ENCODE results near the gene GRXCR2.
"Not testable (repeated sequence)": the region's sequence is repeated elsewhere in the genome, so short reads cannot be mapped to it uniquely, and the experiment has no call there.

The GRXCR2 gene

GRCh38 chr5:145872914-145873313 is at the start of gene GRXCR2:
GRXCR2 (minus strand) TSS chr5:145873014; CDS start chr5:145872968, 46 bp downstream.
- DNase-seq = no peak

- DNase-seq = no peak
These were observed 49.2 kb upstream of the GRXCR2 start for GRCh38 chr5:145922059-145922458.

- DNase-seq = no peak
These were observed 48.4 kb upstream of the GRXCR2 start for GRCh38 chr5:145921211-145921610.

- no peak for DNase-seq
These were observed 47.9 kb upstream of the GRXCR2 start for GRCh38 chr5:145920542-145921210.

- DNase-seq = no peak
These were observed 46.6 kb upstream of the GRXCR2 start for GRCh38 chr5:145919413-145919812.

GRCh38 chr5:145918397-145918796 is 45.6 kb upstream of the GRXCR2 start:
- no peak for DNase-seq

GRCh38 chr5:145917288-145917687 is 44.5 kb upstream of the GRXCR2 start:
- DNase-seq = no peak

- DNase-seq = no peak
These were observed 43.3 kb upstream of the GRXCR2 start for GRCh38 chr5:145915970-145916638.

GRCh38 chr5:145913701-145914100 is 40.9 kb upstream of the GRXCR2 start:
- no peak for DNase-seq

GRCh38 chr5:145912594-145912993 is 39.8 kb upstream of the GRXCR2 start:
- no peak for DNase-seq

- no peak for DNase-seq
These were observed 39.2 kb upstream of the GRXCR2 start for GRCh38 chr5:145912019-145912418.

GRCh38 chr5:145911164-145911563 is 38.4 kb upstream of the GRXCR2 start:
- DNase-seq = no peak

- DNase-seq = no peak
These were observed 35.6 kb upstream of the GRXCR2 start for GRCh38 chr5:145908206-145908960.

- DNase-seq = no peak
These were observed 33.6 kb upstream of the GRXCR2 start for GRCh38 chr5:145906401-145906800.

GRCh38 chr5:145904743-145905142 is 31.9 kb upstream of the GRXCR2 start:
- DNase-seq = no peak

GRCh38 chr5:145903867-145904266 is 31.1 kb upstream of the GRXCR2 start:
- DNase-seq = no peak

GRCh38 chr5:145903113-145903512 is 30.3 kb upstream of the GRXCR2 start:
- no peak for DNase-seq

- DNase-seq = no peak
These were observed 29.6 kb upstream of the GRXCR2 start for GRCh38 chr5:145902421-145902820.

GRCh38 chr5:145898171-145898570 is 25.4 kb upstream of the GRXCR2 start:
- DNase-seq = no peak

GRCh38 chr5:145891378-145891777 is 18.6 kb upstream of the GRXCR2 start:
- DNase-seq = not testable (repeated sequence)

GRCh38 chr5:145889611-145890010 is 16.8 kb upstream of the GRXCR2 start:
- DNase-seq = no peak

- no peak for DNase-seq
These were observed 15.3 kb upstream of the GRXCR2 start for GRCh38 chr5:145887976-145888574.

- no peak for DNase-seq
These were observed 14.4 kb upstream of the GRXCR2 start for GRCh38 chr5:145887217-145887616.

- no peak for DNase-seq
These were observed 2.0 kb upstream of the GRXCR2 start for GRCh38 chr5:145874765-145875164.
